BE2C (cell line): ENCODE data around the gene OOSP1.

Experiments
- DNase-seq: peaks from one replicate; pipeline ENCODE4 v3.0.0-alpha.2; 2020
- H3K27me3 ChIP-seq: fragments of 250-450 bp; sonication (Bioruptor Pico); 2 replicates; pipeline ENCODE4 v1.5.1; 2020; ENCODE audit warnings: mild to moderate bottlenecking
- H3K36me3 ChIP-seq: fragments of 250-450 bp; sonication (Bioruptor Pico); 2 replicates; pipeline ENCODE4 v1.5.1; 2020; ENCODE audit warnings: mild to moderate bottlenecking
- H3K4me1 ChIP-seq: fragments of 250-450 bp; sonication (Bioruptor Pico); 2 replicates; pipeline ENCODE4 v1.5.1; 2020
- H3K4me3 ChIP-seq: 2 replicates; pipeline ENCODE4 v1.5.1; 2011; ENCODE audit warnings: low read depth, low read length
- H3K9me3 ChIP-seq: fragments of 250-450 bp; sonication (Bioruptor Pico); 2 replicates; pipeline ENCODE4 v1.5.1; 2020
- TF ChIP-seq, protein P1 (sequence below): IDR thresholded peaks from 2 replicates; pipeline ENCODE4 v1.5.1; 2012; ENCODE audit warnings: mild to moderate bottlenecking, low read depth, low read length

The OOSP1 gene

DNA sequence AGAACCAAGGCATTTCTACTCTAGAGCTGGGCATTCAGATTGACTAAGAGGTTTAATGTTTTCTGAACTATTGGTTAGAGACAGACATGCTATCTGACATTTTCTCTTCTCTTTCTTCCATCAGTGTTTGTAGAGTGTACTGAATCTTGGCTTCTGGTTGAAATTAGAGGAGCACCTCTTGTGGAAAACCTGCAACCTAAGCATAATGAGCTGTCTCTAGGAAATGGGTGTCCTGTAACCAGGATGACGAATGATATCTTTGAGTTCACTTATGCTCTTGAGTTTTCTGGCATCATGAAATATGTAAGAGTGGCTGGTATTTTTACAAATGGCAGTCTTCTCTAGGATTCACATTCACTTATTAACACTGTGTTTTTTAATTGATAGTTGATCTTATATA, 45.0 kb downstream of the OOSP1 start:
- Histone ChIP-seq H3K4me1 (no peaks in the 10 kb centered on the region), H3K4me3 (no peak overlapping the region), H3K27me3 (no peaks in the 10 kb centered on the region), H3K36me3 (no peaks in the 10 kb centered on the region), H3K9me3 (no peaks in the 10 kb centered on the region)
- no peak for DNase-seq
- TF ChIP-seq, protein P1, sequence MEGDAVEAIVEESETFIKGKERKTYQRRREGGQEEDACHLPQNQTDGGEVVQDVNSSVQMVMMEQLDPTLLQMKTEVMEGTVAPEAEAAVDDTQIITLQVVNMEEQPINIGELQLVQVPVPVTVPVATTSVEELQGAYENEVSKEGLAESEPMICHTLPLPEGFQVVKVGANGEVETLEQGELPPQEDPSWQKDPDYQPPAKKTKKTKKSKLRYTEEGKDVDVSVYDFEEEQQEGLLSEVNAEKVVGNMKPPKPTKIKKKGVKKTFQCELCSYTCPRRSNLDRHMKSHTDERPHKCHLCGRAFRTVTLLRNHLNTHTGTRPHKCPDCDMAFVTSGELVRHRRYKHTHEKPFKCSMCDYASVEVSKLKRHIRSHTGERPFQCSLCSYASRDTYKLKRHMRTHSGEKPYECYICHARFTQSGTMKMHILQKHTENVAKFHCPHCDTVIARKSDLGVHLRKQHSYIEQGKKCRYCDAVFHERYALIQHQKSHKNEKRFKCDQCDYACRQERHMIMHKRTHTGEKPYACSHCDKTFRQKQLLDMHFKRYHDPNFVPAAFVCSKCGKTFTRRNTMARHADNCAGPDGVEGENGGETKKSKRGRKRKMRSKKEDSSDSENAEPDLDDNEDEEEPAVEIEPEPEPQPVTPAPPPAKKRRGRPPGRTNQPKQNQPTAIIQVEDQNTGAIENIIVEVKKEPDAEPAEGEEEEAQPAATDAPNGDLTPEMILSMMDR: no peak

DNA sequence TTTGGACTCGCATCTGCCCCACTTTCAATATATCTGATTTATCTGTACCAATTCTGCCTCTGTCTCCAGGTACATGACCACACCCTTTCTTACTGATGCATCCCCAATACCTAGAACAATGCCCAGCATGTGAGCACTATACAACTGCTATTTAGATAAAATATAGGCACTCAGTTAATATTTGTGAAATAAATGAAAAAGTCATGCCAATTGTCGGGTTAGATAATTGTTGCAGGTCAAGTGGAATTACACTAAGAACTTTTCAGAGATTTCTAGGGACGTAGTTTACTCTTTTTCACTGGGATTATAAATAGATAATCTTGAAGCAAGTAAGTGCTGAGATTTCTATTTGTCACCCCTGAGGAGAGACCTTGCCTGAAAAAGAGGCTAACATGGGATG, 46.1 kb downstream of the OOSP1 start:
- Histone ChIP-seq H3K4me1 (no peaks in the 10 kb centered on the region), H3K4me3 (no peak overlapping the region), H3K27me3 (no peaks in the 10 kb centered on the region), H3K36me3 (no peaks in the 10 kb centered on the region), H3K9me3 (no peaks in the 10 kb centered on the region)
- no peak for DNase-seq
- TF ChIP-seq, protein P1: no peak

DNA sequence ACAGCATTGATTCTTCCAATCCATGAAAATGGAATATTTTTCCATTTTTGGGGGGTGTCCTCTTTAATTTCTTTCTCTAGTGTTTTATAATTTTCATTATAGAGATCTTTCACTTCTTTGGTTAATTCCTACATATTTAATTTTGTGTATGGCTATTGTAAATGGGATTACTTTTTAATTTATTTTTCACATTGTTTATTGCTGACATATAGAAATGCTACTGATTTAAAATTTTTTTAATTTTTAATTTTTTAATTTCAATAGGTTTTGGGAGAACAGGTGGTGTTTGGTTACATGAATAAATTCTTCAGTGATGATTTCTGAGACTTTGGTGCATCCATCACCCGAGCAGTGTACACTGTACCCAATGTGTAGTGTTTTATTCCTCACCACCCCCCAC, 52.2 kb downstream of the OOSP1 start:
- Histone ChIP-seq H3K4me1 (no peaks in the 10 kb centered on the region), H3K4me3 (no peak overlapping the region), H3K36me3 (no peaks in the 10 kb centered on the region), H3K9me3 (no peaks in the 10 kb centered on the region), H3K27me3 (no peaks in the 10 kb centered on the region)
- TF ChIP-seq, protein P1: no peak
- DNase-seq: no peak

DNA sequence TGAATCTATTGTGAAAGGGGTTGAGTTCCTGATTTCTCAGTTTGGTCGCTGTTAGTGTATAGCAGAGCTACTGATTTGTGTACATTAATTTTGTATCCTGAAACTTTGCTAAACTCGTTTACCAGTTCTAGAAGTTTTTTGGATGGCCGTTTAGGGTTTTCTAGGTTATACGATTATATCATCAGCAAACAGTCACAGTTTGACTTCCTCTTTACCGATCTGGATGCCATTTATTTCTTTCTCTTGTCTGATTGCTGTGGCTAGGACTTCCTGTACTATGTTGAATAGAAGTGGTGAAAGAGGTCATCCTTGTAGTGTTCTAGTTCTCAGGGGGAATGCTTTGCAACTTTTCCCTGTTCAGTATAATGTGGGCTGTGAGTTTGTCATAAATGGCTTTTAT, 54.2 kb downstream of the OOSP1 start:
- Histone ChIP-seq H3K9me3 (no peaks in the 10 kb centered on the region), H3K27me3 (no peaks in the 10 kb centered on the region), H3K4me3 (no peak overlapping the region), H3K4me1 (no peaks in the 10 kb centered on the region), H3K36me3 (no peaks in the 10 kb centered on the region)
- DNase-seq: no peak
- TF ChIP-seq, protein P1: no peak

DNA sequence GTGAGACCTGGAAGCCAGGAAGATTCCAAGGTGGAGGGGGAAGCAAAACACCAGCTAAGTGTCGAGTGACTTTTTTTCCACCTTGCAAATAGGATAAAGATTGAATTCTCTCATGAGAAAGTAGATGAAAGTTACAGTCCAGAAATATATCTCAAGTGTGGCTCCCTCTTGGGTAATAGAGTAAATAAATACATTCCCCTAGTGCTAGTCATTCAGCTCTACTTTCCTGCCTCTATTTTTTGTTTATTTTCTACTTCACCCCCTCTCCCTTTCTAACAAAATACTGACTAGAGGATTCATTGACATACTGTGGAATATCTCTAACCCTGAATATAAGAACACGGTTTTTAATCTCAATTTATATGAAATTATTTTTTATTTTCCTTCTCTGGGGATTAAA, 59.6 kb downstream of the OOSP1 start:
- Histone ChIP-seq H3K36me3 (no peaks in the 10 kb centered on the region), H3K4me3 (no peak overlapping the region), H3K4me1 (no peaks in the 10 kb centered on the region), H3K27me3 (no peaks in the 10 kb centered on the region), H3K9me3 (no peaks in the 10 kb centered on the region)
- no peak for DNase-seq
- TF ChIP-seq, protein P1: no peak

DNA sequence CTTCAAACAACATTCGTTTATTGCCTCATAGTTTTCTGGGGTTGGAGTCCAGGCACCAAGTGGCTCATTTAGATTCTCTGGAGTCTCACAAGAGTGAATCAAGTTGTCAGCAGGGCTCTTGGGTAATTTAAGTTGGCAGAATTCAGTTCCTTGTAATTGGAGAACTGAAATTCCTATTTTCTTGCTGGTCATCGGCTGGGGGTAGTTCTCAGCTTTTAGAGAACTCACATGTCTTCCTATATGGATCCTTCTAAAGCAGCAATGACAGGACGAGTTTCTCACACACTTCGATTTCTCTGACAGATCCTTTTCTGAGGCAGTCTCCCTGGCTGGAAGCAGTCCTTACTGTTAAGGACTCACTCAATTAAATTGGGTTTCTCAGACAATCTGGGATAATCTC, 61.5 kb downstream of the OOSP1 start:
- TF ChIP-seq, protein P1: no peak
- DNase-seq: no peak

More for the DNA sequence above, 61.5 kb downstream of the OOSP1 start:
- Histone ChIP-seq H3K27me3 (no peaks in the 10 kb centered on the region), H3K4me1 (no peaks in the 10 kb centered on the region), H3K36me3 (no peaks in the 10 kb centered on the region), H3K4me3 (no peak overlapping the region), H3K9me3 (no peaks in the 10 kb centered on the region)
